Brain microvascular endothelial cell (primary cell): ENCODE results near the gene NTM.
"Not testable (repeated sequence)": the region's sequence is repeated elsewhere in the genome, so short reads cannot be mapped to it uniquely, and the experiment has no call there.

ENCODE experiments used
- DNase-seq: peaks from one replicate; pipeline ENCODE4 v3.0.0-alpha.2; 2020
- H3K27ac ChIP-seq: fragments of 250-450 bp; sonication (Bioruptor Pico); 2 replicates; pipeline ENCODE4 v1.5.1; 2020; ENCODE audit warnings: mild to moderate bottlenecking, moderate library complexity
- H3K27me3 ChIP-seq: fragments of 250-450 bp; sonication (Bioruptor Pico); replicated peaks from 2 replicates; pipeline ENCODE4 v1.5.1; 2020; ENCODE audit warnings: mild to moderate bottlenecking
- H3K36me3 ChIP-seq: fragments of 250-450 bp; sonication (Bioruptor Pico); replicated peaks from 2 replicates; pipeline ENCODE4 v1.5.1; 2020; ENCODE audit warnings: mild to moderate bottlenecking
- H3K4me3 ChIP-seq: 2 replicates; pipeline ENCODE4 v1.5.1; 2011; ENCODE audit warnings: low read depth, mild to moderate bottlenecking, control low read depth, low read length, moderate library complexity
- in situ Hi-C: cut with HindIII; loops from 2 replicates; pipeline ENCODE4 v1.10.0; 2017; ENCODE audit warnings: low sequenced_read_pairs, low pct_ligation_motif_present
- TF ChIP-seq, protein P1 (sequence below): IDR thresholded peaks from 2 replicates; pipeline ENCODE4 v1.5.1; 2011; ENCODE audit warnings: low read depth, mild to moderate bottlenecking, moderate library complexity, low read length, control low read depth, inconsistent platforms; ENCODE audit errors: missing control alignments

The NTM gene

DNA sequence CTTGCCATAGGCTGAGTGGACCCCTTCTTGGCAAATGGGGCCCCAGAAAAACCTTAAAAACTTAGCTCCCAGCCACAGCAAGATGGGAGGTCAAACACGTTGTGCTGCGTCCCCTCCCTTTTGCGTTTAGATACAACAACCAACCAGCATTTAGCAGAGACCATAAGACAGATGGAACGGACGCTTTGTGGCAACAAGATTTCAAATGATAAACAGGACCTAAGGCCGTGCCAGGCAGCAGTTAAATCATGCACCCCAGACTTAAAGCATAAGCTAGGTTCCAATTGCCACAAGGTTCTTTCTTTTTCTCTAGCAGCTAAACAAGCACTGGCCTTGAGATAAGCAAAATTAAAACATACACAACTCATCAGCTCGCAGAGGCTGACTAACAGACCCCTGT, 39.4 kb upstream of the NTM start:
- no peak for DNase-seq
- Histone ChIP-seq H3K27me3 (no peaks in the 10 kb centered on the region), H3K4me3 (no peak overlapping the region), H3K27ac (no peak overlapping the region), H3K36me3 (no peaks in the 10 kb centered on the region)
- in situ Hi-C loops: no loop called here
- TF ChIP-seq, protein P1, sequence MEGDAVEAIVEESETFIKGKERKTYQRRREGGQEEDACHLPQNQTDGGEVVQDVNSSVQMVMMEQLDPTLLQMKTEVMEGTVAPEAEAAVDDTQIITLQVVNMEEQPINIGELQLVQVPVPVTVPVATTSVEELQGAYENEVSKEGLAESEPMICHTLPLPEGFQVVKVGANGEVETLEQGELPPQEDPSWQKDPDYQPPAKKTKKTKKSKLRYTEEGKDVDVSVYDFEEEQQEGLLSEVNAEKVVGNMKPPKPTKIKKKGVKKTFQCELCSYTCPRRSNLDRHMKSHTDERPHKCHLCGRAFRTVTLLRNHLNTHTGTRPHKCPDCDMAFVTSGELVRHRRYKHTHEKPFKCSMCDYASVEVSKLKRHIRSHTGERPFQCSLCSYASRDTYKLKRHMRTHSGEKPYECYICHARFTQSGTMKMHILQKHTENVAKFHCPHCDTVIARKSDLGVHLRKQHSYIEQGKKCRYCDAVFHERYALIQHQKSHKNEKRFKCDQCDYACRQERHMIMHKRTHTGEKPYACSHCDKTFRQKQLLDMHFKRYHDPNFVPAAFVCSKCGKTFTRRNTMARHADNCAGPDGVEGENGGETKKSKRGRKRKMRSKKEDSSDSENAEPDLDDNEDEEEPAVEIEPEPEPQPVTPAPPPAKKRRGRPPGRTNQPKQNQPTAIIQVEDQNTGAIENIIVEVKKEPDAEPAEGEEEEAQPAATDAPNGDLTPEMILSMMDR: no peak

DNA sequence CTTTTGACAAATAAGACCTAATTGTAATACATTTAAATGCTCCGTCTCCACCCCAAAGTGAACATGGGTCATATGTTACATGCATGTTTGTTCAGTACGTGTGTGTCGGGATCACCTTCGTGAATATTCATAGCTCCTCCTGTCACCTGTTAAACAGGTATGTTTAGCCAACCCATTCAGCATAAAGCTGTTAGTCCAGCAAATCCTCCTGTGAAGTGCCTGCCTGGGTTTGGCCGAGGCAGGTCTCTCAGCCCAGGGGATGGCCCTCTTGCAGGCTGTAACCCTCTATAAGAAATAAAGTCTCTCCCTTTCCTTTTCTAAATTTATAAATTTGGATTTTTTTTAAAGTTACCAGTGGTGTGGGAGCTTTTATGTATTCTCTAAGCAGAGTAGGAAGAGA, 38.9 kb upstream of the NTM start:
- TF ChIP-seq, protein P1: no peak
- Histone ChIP-seq H3K4me3 (no peak overlapping the region), H3K36me3 (no peaks in the 10 kb centered on the region), H3K27ac (no peak overlapping the region), H3K27me3 (no peaks in the 10 kb centered on the region)
- DNase-seq: no peak
- in situ Hi-C loops: no loop called here

DNA sequence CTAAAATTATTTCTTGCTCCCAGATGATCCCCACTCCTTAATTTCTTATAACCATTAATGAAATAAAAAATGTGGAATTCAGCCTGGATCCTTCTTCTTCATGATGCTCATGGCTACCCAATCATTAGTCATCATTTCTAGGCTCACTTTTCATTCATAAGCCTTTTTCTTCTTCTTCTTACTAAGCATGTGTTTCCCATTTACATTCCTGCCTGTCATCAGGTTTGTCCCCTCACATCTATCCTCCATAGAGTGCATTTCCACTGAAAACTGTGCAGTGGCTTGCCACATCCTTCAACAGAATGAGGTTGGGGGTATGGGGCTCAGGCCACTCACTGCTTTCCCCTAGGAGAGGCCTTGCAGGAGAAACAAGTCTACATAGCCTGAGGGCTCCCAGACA, 35.8 kb upstream of the NTM start:
- Histone ChIP-seq H3K36me3 (no peaks in the 10 kb centered on the region), H3K27ac (no peak overlapping the region), H3K27me3 (no peaks in the 10 kb centered on the region), H3K4me3 (no peak overlapping the region)
- DNase-seq: no peak
- in situ Hi-C loops: no loop called here
- TF ChIP-seq, protein P1: no peak

DNA sequence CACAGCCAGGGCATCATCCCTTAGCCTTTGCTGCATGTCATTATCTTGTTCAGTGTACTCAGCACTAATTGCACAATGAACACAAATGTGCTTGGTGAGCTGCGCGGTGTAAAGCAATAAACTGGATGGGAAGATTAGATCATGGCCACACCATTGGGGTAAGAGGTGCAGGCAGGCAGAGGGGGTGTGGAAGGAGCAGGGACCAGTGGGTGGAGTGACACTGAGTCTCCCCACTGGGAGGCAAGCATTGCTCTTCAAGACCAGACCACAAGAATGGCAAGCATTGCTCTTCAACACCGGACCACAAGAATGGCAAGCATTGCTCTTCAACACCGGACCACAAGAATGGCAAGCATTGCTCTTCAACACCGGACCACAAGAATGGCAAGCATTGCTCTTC, 28.5 kb upstream of the NTM start:
- H3K27me3 ChIP-seq, H3K36me3 ChIP-seq, in situ Hi-C loops, H3K4me3 ChIP-seq, H3K27ac ChIP-seq: not testable (repeated sequence)
- DNase-seq: peak; percentile 50

DNA sequence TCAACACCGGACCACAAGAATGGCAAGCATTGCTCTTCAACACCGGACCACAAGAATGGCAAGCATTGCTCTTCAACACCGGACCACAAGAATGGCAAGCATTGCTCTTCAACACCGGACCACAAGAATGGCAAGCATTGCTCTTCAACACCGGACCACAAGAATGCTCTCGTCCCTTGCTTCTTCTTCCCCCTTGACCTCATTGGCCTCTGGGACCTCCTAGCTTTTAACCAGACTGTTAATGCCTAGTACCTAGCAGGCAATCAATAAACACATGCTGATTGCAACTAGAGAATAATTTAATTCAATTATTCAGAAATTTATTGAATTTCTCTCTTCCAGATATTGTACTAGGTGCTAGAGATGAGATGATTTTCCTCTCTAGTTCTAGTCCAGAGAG, 28.0 kb upstream of the NTM start:
- DNase-seq: peak; percentile 2
- H3K27ac ChIP-seq, in situ Hi-C loops, H3K4me3 ChIP-seq, H3K36me3 ChIP-seq, H3K27me3 ChIP-seq: not testable (repeated sequence)

DNA sequence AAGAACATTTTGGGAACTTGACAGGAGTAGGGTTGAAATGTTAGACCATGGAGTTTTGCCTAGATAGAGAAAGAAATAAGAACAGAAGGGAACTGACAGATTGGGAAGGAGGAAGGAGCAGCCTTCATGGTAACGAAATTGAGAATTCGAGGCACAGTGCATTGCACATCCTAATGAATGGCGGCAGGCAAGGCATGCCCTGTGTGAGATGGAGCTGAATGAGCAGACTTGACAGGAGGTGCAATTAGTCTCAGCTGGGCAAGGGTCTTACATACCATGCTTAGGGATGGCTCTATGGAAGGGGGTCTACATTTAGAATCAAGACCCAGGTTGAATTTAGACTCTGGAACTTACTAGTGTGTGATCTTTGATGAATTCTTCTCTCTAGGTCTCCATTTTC, 25.0 kb upstream of the NTM start:
- H3K36me3 ChIP-seq: no peaks in the 10 kb centered on the region
- no peaks in the 10 kb centered on the region for H3K27me3 ChIP-seq
- no peak for DNase-seq
- H3K27ac ChIP-seq: no peak overlapping the region
- TF ChIP-seq, protein P1: no peak
- no peak overlapping the region for H3K4me3 ChIP-seq
- in situ Hi-C loops: no loop called here

DNA sequence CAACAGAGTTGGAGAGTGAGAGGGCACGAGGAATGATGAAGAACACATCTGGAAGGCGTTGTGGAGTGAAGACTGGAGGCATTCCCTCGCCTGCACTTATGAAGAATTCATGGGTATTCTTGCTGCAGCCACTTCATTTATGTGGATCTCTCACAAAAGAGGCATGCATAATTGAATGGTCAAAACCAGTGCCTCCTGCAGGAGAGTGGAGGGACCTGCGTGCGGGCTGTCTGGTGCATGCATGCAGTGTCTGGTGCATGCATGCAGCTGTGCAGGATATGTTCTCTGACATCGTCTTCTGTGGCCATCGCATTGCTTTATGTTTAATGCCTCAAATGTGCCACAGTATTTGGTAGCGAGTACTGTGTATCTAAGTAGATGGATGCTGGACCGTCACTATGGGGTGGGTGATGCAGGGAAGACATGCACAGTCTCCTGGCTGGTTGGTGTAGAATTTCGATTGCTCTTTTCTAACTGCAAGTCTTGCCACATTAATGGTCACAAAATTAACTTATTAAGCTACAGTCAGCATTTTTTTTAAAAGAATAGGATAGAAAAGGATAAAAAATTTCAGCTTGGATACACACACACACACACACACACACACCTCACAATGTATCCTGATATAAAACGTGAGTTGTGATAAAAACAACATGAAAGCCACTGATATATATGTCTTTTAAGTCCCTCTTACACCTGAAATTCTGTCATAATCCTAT, 20.9 kb upstream of the NTM start:
- no peak for DNase-seq
- TF ChIP-seq, protein P1: no peak
- Histone ChIP-seq H3K27me3 (no peaks in the 10 kb centered on the region), H3K4me3 (no peak overlapping the region), H3K36me3 (no peaks in the 10 kb centered on the region), H3K27ac (no peak overlapping the region)
- in situ Hi-C loops: no loop called here
